Measurements from ENCODE around the gene LMBRD1.
"Not testable (repeated sequence)": the region's sequence is repeated elsewhere in the genome, so short reads cannot be mapped to it uniquely, and the experiment has no call there.

LMBRD1 gene

DNA sequence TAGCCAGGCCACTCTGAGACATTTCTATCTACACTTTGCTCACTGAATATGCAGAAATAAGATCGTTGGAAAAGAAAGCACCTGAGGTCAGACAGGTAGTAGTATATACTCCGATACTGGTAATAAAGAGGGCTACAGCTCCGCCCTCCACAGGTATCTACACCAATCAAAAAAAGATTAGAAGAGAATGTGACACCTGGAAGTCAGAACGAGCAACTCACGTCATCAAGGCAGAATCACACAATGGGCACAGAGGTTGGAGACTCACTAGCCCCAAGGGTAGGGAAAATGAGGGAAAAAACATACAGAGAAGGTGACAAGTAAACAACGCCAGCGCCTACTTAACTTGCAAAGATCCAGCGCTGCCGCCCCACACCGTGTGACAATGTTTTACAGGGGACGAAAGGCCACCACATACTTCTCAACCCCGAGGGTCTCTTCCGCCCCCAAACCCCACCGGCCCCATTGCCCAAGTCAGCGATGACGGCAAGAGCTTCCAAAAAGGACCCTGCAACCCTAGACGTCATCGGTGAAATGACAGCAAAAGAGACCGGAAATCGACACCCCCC is 653 bp downstream of the LMBRD1 start:
- DNase-seq: peak; percentile 43

DNA sequence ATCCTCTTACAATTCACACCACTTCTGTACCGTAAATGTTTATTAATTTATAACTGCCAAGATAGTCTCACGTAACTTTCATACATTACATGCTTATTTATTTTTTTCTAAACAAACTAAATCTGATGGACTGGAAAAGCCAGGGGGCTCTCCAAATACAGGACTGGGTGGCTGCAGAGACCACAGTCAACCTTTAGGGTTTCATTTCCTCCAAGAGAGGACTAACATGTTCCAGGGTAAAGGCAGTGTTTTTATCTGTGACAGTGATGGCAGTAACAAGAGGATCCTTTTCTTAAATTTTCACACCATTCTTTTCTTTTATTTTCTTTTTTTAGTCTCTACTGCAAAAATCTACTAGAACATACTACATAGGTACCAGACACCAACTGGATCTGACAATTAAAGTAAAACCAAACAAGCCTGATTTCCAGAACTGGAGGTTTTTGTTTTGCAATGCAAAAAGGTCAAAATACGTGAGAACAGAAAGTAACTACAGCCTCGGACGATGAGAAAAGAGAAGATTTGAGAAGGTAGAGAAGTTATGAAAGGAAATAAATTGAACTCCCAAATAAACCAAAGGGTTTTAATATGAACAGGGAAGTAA is 1.2 kb downstream of the LMBRD1 start:
- no peak for DNase-seq

DNA sequence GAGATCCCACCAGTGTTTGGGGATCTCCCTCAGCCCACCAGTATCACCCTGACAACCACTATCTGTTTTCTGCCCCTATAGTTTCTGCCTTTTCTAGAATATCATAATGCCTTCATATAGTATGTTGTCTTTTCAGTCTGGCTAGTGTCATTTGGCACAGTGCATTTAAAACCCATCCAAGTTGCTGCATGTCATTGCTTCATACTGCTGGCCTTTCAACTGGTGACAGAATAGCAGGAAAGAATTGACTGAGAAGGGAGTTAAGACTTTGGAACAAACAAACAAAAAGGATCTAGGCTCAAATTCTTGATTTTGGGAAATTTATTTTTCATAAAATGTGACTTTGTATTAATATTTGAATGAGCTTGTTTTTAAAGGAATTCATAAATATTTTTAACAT is 4.5 kb downstream of the LMBRD1 start:
- no peak for DNase-seq

DNA sequence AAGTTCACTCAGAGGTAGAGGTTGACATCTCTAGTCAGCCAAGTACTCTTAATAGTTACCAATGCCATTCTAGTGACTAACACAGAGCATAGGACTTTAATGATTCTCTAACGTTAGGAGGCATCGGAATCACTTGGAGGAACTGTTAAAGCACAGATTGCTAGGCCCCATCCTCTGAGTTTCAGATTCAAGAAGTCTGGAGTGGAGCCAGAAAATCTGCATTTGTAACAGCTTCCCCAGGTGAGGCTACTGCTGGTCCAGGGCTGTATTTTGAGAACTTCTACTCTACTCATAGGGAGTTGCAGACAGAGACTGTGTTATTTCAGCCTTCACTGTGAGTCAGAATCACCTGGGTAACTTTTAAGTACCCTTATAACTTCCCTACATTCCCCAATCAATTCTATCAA is 5.7 kb downstream of the LMBRD1 start:
- no peak for DNase-seq

DNA sequence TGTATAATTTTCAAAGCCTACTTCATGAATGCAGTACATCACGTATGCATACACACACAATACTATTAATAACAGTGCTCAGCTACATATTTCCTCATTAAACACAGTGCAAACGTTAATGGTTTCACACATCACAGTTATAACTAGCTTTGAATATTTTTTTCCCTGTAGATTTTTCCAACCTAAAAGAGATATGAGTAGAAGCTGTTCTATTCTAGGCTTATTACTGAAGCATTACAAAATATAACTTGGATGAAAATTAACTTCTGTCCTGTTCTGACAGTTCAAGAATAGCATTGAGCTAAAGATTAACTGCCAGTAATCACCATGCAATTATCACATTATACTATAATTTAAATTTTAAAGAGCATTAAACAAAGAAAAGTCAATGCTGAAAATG is 6.2 kb downstream of the LMBRD1 start:
- no peak for DNase-seq

DNA sequence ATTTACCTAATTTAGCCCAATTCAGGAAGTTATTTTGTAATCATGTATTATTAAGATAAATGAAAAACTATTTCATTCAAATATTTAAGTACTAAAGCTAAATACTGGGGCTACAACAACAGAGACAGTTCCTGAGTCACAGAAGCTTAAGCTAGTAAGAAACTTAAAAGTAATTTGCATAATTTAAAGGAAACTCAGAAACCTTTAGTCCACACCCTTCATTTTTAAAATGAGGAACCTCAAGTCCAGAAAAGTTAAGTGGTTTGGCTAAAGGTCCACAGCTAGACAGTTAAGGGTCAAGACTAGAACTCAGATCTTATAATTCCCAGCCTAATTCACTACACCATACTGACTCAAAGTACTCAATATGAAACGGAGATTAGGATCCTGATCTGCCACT is 7.2 kb downstream of the LMBRD1 start:
- no peak for DNase-seq

DNA sequence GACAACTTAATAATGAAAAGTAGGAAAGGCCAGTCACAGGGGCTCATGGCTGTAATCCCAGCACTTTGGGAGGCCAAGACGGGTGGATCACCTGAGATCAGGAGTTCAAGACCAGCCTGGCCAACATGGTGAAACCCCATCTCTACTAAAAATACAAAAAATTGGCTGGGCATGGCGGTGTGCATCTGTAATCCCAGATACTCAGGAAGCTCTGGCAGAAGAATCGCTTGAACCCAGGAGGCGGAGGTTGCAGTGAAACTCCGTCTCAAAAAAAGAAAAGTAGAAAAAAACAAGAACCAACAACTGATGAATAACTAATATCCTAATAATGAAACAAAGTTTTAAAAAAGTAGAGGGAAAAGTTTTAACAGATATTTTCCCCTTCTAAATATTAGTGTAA is 9.4 kb downstream of the LMBRD1 start:
- not testable (repeated sequence) for DNase-seq

DNA sequence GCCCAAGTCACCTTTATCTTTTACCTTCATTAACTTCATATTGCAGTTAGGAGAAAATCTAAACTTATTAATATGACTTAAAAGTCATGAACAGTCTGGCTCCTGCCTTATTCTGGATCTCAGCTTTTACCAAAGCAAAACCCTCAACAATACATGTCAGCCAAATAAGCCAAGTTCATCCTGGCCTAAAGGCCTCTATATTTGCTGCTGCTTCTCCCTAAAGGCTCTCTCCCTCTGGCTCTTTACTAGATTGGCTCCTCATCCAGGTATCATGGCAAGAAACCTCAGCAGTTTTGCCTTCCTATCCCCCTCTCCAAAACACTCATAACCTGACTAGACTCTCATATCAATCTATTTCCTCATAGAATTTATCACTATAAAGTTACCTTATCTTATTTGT is 11.1 kb downstream of the LMBRD1 start:
- no peak for DNase-seq

DNA sequence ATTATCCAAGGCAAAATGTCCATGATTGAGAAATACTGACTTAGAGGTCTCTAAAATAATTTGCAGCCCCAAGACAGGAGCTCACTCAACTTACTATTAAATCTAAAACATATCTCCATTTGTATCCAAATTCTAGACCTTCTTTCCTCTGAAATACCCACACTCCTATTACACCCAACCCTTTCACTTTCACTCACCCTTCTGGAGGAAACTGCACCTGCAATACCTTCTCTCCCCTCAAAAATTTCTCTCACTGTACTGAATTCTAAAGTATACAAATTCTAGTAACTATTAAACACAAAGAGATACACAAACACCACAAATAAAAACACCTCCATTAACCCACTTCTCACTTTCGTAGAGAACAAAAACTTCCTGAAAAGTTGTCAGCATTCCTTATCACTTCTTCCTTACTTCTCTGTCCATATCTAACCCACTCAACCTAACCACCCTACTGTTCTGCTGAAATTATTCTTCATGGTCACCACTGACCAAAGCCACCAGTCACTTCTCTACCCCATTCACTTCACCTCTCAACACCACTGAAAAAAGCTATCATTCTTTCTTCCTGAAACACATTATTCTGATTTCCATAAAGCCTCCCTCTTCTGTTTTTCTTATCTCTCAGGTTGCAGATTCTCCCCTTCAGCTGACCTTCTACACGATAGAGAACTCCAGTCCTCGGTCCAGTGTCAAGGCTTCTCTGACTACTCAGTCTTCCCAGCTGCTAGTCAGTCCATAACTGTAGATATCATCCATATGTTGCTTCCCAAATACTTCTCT is 12.0 kb downstream of the LMBRD1 start:
- DNase-seq: no peak

DNA sequence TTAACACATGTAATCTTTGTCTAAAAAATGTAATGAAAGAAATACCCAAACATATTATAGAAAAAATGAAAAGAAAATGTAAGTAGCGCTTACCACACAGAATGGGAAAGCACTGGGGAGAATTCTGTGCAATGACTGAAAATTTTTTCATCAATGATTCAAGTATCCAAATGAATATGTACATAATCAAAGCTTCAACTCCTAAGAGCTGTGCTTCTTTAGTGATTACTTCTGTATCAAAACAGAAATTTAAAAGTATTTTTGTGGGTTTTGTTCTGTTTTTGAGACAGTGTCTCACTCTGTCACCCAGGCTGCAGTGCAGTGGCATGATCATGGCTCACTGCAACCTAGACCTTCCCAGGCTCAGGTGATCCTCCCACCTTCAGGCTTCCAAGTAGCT is 13.7 kb downstream of the LMBRD1 start:
- DNase-seq: no peak

DNA sequence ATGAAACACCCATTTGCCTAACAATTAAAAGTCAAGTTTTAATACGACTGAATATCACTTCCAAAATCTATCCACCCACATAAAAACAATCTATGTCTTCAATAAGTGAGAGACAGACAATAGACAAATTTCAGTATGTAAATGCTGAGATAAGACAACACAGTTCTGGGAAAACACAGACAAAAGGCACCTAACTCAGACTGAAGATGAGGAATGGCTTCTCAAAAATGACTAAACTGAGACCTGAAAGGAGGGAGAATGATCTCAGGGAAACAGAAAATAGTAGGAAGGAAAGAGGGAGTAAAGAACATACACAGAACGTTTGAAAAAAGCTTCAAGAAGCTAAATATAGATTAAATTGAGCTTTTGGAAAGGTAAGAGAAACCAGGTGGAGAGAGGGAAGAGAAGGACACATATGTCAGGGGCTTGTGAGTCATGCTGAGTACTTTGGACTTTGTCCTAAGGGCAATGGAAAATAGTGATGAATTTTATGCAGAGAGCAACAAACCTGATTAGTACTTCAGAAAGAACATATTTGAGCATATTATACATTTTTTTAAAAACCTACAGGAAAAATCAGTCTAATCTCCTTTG is 16.1 kb downstream of the LMBRD1 start:
- no peak for DNase-seq

DNA sequence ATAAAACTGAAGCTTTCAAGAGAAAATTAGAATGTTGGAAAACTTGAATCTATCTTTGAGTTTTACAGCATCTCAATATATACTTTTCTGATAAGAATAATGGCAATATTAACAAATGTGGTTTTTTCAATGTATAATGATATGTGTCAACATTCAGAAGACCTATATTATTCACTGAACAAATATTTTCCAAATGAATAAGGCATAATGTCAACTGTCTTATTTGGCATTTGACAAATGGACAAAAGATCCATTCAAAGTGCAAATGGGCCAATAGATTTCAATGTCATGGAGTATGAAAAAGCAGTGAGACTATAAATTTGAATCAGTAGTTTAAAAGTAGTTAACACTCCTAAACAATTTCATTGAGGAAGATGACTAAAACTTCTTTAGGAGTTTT is 20.9 kb downstream of the LMBRD1 start:
- DNase-seq: no peak

DNA sequence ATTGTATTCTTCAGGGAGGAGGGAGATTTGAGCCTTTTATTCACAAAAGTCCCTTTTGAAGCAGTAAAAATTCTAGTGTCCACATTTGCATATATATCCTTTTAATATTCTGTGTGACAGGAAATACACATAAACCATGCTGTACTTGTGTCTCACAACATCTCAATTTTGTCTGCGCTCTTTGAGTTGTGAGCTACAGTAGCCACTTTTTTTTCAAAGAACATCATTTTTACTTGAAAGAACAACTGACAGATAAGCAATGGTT is 21.3 kb downstream of the LMBRD1 start:
- DNase-seq: no peak

DNA sequence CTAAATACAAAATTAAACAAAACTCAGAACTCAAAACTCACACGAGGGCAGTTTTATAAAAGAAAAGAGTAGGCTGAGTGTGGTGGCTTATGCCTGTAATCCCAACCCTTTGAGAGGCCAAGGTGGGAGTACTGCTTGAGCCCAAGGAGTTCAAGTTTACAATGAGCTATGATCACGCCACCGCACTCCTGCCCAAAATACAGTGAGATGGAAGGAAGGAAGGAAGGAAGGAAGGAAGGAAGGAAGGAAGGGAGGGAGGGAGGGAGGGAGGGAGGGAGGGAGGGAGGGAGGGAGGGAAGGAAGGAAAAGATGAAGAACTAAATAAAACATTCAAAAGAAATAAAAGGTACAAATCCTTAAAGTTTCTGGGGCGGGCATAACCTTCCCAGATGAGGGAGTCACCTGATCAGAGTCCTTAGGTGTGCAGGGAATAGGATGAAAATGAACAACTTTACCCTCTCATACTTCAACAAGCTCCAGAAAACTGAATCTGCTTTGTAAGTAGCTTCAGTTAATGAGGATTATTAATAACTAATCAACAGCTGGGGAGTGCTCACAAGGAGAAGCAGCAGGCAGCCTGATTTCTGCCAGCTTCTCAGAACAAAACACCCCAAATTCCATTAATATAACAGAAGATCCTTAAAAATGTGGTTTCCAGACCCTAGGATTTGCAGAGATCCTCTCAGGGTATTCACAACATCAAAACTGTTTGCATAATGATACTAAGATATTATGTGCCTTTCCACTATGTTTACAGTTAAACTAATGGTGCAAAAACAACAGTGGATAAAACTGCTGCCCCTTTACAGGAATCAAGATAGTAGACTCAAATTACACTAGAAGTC is 21.8 kb downstream of the LMBRD1 start:
- no peak for DNase-seq

DNA sequence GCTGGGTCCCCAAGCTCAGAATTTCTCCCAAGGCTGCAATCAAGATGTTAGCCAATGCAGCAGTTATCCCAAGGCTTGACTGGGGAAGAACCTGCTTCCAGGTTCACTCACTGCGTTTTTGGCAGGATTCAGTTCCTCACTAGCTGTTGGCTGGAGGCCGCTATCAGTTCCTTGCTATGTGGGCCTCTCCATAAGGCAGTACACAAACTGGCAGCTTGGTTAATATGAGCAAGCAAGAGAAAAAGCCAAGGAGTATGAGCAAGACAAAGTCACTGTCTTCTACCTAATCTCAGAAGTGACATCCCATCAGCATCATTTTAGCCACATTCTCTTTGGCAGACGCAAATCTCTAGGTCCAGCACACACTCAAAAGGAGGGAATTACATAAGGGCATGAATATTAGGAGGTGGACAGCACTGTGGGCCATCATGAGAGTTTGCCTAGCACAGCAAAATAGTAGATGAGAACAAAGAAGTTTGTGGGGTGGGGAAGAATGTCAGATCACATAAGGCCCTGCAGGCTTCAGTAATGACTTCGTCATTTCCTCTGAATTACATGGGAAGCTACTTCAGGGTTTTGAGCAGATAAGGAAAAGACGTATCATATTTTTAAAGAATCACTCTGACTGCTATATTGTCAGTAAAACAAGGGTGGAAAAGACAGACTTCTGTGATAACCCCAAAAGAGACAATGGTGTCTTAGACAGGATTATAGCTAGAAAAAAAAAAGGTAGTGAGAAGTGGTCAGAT is 25.5 kb downstream of the LMBRD1 start:
- no peak for DNase-seq

DNA sequence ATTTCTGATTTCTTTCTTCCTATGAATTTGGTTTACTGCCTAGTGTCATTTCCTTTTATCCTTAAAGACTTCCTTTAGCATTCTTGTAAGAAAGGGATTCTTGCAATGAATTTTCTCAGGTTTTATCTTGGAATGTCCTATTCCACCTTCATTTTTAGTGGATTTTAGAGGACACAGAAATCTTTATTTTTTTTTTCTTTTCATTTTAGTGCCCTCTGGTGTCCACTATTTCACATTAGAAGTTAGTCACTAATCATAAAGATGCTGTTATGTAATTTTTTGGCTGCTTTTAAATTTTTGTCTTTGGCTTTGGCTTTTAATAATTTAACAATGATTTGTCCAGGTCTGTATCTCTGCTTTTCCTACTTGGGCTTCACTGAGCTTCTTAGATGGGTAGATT is 28.1 kb downstream of the LMBRD1 start:
- no peak for DNase-seq

DNA sequence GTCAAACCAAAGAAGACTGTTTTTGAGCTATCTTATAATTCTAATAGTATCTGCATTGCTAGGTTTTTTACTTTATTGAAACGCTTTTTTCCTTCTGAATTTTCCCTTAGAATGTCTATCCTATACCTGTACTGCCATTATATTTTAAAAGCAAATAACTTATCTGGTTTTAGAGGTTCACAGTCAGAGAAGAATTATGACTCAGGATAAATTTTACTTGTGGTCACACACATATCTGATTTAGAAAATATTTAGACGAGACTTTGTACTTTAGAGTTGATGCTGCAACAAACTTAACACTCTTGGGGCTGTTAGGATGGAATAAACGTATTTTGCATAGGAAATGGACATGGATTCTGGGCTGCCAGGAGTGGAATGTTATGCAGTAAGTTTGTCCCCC is 33.0 kb downstream of the LMBRD1 start:
- DNase-seq: no peak

DNA sequence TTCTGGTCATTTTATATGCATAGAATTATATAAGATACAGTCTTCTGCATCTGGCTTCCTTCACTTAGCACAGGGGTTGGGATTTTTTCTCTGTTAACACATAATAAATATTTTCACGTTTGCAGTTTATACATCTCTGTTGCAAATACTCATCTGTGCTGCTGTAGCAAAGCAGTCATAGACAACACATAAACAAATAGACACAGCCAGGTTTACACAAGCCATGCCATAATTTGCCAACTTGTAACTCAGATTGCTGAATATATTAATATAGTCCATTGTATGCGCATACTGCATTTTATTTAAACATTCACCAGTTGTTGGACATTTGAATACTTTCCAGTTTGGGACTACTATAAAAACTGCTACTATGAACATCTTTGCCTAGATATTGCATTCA is 35.0 kb downstream of the LMBRD1 start:
- no peak for DNase-seq

DNA sequence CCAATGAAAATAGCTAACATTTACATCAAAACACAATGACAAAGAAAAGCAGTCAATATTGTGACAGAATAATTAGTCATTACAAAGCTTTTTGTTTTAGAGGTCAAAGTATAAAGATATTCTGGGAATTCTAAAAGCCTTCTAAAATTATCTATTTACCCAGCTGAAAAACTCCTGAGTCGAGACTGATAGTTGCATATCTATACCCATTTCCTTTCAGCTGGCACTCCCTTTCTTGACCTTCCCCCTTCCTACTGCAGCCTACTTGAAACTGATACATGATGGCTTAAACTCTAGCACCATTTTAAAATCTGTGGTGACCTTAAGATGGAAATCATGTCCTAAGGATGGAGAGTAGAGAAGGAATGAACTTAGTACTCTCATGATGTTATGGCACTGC is 38.6 kb downstream of the LMBRD1 start:
- no peak for DNase-seq

DNA sequence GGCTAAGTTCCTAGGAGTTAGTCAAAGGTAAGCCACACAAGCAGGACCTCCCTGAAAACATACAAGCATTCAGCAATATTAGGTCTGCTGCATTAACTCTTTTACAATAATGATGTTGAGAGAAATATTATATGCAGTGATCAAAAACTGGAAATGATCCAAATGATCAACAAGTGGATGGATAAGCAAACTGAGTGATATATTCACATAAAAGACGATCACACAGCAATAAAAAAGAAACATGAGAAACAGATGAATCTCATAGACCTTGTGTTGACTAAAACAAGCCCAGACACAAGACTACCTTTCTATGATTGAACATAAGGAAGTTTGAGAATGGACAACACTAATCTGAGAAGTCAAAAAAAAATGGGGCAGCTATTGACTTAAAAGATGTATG is 39.9 kb downstream of the LMBRD1 start:
- no peak for DNase-seq

DNA sequence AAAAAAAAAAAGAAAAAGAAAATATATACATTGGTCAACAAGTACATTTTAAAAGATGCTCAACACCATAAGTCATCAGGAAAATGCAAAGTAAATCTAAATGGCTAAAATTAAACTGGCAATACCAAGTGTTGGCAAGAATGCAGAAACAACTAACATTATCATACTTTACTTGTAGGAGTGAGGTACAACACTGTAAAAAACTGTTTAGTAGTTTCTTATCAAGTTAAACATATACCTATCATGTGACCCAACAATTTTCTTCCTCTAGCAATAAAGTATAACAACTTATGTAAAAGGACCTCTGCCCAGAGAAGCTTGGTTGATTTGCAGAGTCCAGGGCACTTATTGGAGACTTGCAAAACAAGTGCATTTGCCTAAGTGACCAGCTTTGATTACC is 40.4 kb downstream of the LMBRD1 start:
- DNase-seq: no peak

DNA sequence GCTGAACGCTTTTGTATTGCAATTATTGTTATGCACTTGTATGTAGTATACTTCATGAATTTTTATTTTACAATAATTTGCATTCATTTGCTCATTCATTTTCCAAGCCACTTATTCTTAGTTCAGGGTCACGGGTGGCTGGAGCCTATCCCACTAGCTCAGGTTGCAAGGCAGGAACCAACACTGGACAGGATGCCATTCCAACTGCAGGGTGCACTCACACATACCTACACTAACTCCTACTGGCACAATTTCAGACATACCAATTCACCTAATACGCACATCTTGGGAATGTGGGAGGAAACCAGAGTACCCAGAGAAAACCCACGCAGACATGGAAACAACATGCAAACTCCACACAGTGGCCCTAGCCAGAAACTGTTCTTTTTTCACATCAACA is 61.8 kb downstream of the LMBRD1 start:
- no peak for DNase-seq

DNA sequence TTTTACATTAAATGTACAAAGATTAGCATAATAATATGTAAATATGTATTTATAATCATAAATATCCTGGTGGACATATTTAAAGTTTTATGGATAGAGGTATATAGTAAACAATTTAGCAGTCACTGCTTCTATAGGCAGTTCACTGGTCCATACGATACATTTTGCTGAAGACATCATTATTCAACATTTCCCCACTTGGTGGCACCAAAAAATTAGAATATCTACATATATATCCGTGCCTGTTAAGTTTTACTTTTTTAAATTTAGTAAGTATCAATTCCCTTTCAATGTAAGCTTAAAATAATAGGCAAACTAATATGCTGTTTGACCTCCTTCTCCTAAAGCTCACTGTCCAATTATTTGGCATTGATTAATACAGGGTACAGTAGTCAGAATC is 64.2 kb downstream of the LMBRD1 start:
- DNase-seq: no peak

All from NCI-H2081 treated with DMSO at 0.1 percent for 48 hours (cell line).